ENCODE measurements around the gene CHRNE. TPM values are rescaled to one million over a fixed set of nuclear protein-coding genes. Genes with fewer than 3 reads are reported as not detected.
A peak's percentile ranks its signal among the peaks of the same experiment; 100 is the strongest.

CHRNE gene
- total RNA-seq, 1 donor from 2014 or later, result 0.98 TPM

- DNase-seq (ENCODE audit: extremely low spot score in 2 of 2), result no peak
- H3K4me3 ChIP-seq, result no peak overlapping the region
- H3K36me3 ChIP-seq, result peaks cover 0 to 90% of the 10 kb centered on the region in 2 donors
- H3K27me3 ChIP-seq, result no peaks in the 10 kb centered on the region
- no peaks in the 10 kb centered on the region for H3K9me3 ChIP-seq
- TF ChIP-seq CTCF (IDR thresholded peaks at IDR 0.05) (no peak), POLR2A (IDR thresholded peaks at IDR 0.05) (no peak)
- H3K4me1 ChIP-seq, result no peaks in the 10 kb centered on the region
- no peak overlapping the region for H3K27ac ChIP-seq
- intact Hi-C loops (cut with DNase I), result loop anchor here (5.0 kb wide), 1 partner anchor 104 kb away; the partner anchor contains the start of genes GLTPD2 and VMO1
These were observed 11.2 kb downstream of the CHRNE start for GRCh38 chr17:4891411-4892410.

GRCh38 chr17:4887581-4887980 lies 15.3 kb downstream of the CHRNE start:
- no peak overlapping the region for H3K27ac ChIP-seq
- no peak for DNase-seq (ENCODE audit: extremely low spot score in 2 of 2)
- intact Hi-C loops (cut with DNase I), result loop anchor here (5.0 kb wide), 1 partner anchor 155 kb away; the partner anchor contains the start of gene MED11
- no peaks in the 10 kb centered on the region for H3K27me3 ChIP-seq
- H3K9me3 ChIP-seq, result no peaks in the 10 kb centered on the region
- no peak overlapping the region for H3K4me3 ChIP-seq
- H3K36me3 ChIP-seq, result peaks cover 0 to 73% of the 10 kb centered on the region in 2 donors
- no peak for TF ChIP-seq POLR2AphosphoS5 (IDR thresholded peaks at IDR 0.05; ENCODE audit: insufficient read depth in 1 of 2, low read depth in 1 of 2)
- TF ChIP-seq POLR2A (IDR thresholded peaks at IDR 0.05), result no peak
- TF ChIP-seq CTCF (IDR thresholded peaks at IDR 0.05), result no peak
- no peaks in the 10 kb centered on the region for H3K4me1 ChIP-seq

DNA sequence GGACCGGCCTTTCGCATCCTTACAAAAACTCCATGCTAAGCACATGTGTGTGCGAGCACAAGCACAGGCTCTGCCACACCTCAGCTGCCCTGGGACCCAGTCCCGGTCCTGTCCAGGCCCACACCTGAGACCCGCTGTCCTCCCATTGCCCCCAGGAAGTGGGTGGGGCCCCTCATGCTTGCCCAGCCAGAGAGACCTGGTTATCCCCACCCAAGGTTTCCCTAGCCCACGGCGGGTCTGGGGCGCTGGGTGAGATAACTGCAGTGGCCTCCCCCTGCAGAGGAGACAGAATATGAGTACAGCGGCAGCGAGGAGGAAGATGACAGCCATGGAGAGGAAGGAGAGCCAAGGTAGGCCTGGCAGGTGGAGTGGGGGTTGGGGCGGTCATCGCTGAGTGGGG lies 16.1 kb downstream of the CHRNE start:
- Histone ChIP-seq H3K36me3 (peaks cover 0 to 66% of the 10 kb centered on the region in 2 donors), H3K9me3 (no peaks in the 10 kb centered on the region), H3K4me1 (no peaks in the 10 kb centered on the region), H3K27me3 (no peaks in the 10 kb centered on the region), H3K4me3 (no peak overlapping the region), H3K27ac (no peak overlapping the region)
- TF ChIP-seq POLR2A (IDR thresholded peaks at IDR 0.05) (no peak), POLR2AphosphoS5 (IDR thresholded peaks at IDR 0.05; ENCODE audit: insufficient read depth in 1 of 2, low read depth in 1 of 2) (no peak), CTCF (IDR thresholded peaks at IDR 0.05) (no peak)
- intact Hi-C loops (cut with DNase I), result loop anchor here (5.0 kb wide), 1 partner anchor 155 kb away; the partner anchor contains the start of gene MED11
- DNase-seq (ENCODE audit: extremely low spot score in 2 of 2), result no peak

- TF ChIP-seq POLR2AphosphoS5 (IDR thresholded peaks at IDR 0.05; ENCODE audit: insufficient read depth in 1 of 2, low read depth in 1 of 2), result no peak
- TF ChIP-seq CTCF (IDR thresholded peaks at IDR 0.05), result no peak
- no peak for TF ChIP-seq POLR2A (IDR thresholded peaks at IDR 0.05)
- Histone ChIP-seq H3K4me3 (no peak overlapping the region), H3K27ac (no peak overlapping the region), H3K9me3 (no peaks in the 10 kb centered on the region), H3K36me3 (peaks cover 0 to 51% of the 10 kb centered on the region in 2 donors), H3K27me3 (no peaks in the 10 kb centered on the region), H3K4me1 (no peaks in the 10 kb centered on the region)
- peak in 1 of 2 donors; percentile 75 for DNase-seq (ENCODE audit: extremely low spot score in 2 of 2)
- intact Hi-C loops (cut with DNase I), result no loop called here
These were observed 18.4 kb downstream of the CHRNE start for GRCh38 chr17:4884489-4884888.
